ENCODE results near the gene GPRIN2.
A peak's percentile ranks its signal among the peaks of the same experiment; 100 is the strongest.

The GPRIN2 gene

DNA sequence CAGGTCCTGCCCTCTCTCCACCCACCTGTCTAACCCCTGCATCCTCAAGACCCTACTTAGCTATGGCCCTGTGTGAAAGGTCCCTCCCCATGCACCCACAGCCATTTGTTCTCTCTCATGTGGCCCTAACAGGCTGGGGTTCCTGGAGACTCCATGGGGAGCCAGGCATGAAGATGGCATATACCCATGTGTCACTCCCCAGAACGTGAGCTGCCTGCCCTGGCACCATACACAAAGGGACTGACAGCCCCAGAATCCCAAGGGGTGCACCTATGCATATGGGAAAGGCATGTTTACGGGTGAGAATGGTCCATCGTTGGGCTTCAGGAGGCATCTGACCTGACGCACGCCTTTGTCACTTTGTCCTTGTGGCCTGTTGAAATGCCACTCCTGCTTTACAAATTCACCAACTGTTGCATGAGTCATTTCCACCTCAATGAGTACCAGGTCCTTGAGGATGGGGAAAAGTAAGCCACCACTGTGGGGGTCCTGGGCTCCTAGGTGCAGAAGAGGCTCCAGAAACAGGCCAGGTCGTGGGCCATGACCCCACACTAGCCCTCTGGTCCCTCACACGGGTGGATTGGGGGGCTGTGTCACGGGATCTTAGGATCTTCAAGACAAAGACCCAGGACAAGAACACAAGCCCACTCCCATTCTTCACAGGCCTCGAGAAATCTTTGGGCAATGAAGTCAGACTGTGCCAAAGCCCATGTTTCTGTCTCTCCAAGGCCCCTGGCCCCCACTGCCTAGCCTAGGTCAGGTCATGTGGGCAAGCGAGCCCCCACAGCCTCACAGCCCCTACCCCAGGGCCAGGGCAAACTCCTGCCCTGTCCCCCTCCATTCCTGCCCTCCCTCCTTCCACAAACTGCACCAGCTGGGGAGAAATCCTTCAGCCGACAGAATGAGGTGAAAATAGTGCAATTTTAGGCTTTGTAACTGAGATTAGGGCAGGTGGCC lies 8.6 kb downstream of the GPRIN2 start:
- DNase-seq: no peak

DNA sequence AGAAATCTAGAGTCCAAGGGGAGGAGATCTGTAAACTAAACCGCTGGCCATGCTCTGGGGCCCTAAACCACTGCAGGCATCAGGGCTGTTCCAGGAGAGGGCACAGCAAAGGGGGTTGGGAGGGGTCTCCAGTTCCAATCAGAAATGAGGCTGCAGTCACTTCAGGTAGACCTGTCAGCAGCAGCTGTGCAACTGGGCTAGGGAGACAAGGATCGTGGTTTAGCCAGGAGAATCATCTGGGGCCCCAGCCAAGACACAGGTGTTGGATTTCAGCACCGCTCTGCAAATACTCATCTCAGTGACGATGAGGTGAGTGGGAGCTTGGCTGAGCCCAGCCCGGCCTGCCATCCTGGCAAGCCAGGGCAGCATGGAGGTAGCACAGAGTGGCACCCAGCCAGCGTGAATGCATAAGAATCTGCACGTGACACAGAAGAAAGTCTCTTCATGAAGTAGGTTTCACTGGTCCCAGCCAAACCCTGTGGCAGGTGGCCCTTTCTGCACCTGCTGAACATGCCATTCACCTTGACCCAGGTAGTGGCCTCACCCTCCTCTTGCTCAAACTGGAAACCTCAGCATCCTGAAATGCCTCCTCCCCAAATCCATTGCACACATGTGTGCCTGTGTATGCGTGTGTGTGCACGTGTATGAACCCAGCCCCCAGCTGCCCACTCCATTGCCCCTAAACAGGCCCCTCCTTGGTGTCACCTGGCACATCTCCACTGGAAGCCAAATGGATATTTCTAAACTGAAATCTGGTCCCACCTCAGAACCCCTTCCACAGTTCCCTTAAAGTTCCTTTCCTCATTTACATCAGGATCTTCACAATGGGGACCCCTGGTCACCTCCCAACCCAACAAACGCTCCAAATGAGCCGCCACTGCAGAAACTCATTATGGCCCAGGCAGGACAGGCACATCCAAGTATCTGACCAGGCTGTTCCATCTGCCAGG lies 9.6 kb downstream of the GPRIN2 start:
- no peak for DNase-seq

DNA sequence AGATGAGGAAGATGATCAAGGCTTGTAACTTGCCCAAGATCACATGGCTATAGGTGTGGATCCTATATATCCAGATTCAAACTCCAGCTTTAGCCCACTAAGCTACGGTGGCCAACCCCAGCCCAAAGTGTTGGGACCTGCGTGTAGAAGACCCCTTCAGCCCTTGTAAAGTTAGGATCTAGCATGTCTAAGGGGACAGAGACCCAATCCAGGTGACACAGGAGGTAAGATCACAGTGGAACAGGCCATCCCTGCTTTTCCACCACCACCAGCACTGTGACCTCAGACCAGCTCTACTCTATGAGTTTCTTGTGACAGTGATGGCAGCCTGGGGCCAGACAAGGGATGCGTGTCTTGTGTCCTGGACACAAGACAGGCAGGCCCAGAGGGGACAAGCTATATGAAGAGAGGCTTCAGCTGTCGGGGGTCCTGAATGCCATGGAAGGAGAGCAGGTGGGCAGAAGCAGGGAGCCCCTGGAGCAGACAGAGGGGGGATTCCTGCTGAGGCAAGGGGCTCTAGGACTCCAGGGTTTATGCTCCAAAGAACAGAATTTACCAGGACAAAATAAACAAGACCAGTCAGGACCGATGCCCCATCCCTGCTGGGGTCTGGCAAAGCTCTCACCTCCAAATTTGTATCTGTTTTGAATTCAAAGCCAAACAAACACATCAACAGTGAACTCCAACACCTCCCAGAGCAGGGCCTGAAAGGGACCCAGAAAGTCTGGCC lies 10.4 kb downstream of the GPRIN2 start:
- DNase-seq: no peak

DNA sequence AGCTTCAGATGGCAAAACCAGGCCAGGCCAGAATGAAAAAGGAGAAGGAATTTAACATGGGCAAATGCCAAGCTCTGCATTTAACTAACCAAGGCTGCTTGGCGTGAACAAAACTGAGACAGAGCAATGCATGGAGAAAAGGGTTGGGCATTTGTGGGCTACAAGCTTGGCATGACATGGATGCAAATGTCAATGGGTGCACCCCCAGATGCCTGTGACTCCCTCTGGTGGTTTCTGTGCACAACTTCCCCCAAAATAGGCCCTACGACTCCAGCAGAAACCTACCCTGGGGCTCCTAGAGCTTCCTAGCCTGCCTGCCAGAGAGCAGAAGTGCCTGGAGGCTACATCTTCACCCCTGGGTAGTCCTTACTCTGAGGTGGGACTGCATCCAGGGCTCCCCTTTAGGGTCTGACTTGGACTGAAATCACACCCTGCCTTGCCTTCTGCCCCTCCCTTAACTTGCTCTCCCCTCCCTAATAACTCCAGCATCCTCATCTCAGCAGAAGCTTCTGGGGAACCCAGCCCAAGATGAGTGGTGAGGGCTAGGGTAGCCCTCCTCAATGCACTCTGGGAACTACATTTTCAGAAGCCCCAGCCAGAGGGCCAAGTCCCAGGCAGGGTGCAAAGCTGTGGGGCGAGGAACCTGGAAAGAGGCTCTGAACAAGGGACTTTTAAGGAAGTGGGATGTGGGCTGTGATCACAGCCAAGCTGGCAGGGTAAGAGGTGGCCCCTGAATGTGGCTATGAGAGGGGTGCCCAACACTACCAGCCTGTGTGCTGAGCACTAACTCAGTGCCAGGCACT lies 11.3 kb downstream of the GPRIN2 start:
- DNase-seq: peak; percentile 77

DNA sequence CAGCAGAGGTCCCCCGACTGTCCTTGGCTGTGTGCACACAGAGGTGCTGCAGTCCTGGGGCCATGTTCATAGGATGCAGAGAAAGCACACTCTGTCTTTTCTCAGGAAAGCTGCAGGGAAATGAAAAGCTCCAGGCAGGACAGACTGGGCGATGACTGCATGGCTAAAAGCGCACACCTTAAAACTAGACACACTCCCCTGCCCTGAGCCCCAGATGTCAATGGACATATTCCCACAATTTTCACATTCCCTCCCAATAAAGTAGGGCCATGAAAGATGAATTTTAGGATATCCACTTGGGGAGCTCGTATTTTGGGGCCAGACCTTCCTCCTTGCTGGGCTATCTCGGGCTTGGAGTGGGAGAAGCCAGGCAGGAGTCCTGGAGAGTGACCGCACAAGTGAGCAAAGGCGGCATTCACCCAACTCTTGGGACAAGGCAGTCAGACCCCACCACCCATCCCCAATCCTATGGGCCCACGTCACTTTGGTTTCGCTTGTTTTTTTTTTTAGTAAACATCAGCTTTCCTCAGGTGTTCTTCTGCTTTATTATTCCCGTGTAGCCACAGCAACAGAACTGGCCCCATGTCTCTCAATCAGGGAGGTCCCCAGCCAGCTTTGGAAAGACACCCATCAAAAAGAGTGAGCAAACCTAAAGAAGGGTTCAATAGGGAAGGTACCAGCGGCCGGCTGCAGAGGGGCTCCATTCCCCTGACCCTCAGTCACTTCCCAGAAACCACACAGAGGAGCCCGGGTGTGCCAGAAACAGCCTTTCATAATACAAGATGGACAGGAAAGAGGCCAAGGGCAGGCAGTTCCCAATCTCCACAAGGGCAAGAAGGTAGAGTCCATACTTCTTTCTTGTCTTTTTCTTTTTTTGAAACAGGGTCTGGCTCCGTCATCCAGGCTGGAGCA lies 12.7 kb downstream of the GPRIN2 start:
- DNase-seq: no peak

DNA sequence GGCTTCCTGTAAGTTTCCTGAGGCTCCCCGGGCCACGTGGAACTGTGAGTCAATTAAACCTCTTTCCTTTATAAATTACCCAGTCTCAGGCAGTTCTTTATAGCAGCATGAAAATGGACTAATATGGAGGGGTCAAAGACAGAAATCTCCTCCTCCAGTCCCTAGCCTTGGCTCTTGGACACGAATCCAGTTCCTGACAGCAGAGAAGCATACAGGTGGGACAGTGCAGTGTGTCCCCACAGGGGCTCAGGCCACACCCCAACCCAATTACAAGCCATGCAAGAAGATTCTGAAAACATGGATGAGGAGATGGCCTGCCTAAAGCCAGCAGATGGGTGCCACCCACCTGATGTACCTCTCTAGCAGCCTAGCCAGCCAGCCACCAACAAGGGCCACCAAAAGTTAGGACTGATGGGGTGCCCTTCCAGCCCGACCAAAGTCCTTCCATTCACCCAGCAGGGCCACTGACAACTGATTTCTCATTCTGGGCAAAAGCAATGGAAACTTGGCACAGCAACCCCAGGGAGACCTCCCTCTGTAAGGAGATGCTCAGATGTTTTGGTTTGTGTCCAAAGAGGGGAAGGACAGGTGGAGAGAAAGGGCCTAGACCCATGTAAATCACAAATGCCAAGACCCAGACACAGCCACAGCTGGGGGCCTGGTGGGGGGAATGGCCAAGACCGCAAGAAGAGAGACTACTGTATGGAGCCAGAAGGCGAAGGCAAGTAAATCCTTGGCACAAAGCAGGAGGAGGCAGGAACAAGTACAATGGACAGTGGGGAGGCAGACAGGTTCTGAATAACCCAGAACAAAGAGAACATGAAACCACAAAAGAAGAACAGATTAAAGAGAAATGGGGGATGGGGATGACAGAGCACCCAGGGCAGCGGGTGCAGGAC lies 13.6 kb downstream of the GPRIN2 start:
- no peak for DNase-seq

DNA sequence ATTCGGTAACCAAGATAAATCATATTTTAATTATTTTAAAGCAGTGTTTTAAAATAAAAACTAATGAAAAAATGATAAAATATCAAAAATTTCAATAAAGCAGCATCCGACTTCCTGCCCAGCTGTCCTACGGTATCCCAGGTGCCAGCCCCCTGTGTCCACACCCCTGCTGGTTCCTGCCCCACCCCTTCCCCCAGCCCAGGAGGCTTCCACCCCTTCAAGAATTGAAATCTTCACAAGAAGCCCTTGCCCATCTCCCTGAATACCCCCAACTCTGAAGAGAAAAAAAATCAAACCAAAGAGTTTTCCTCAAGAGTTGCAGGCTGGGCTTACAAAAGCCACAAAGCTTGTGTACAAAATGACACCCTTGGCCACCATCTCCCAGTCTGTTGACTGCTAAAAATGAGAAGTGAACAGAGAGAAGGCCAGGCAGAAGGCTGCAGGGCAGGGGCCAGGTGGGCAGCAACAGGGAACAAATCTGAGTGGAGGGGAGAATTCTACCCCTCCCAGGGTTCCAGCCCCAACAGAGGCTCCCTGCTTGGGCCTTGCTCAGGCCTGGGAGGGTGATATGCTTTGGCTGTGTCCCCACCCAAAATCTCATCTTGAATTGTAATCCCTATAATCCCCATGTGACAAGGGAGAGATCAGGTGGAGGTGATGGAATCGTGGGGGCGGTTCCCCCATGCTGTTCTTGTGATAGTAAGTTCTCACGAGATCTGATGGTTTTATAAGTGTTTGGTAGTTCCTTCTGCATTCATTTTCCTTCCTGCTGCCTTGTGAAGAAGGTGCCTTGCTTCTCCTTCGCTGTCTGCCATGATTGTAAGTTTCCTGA lies 14.5 kb downstream of the GPRIN2 start:
- no peak for DNase-seq

DNA sequence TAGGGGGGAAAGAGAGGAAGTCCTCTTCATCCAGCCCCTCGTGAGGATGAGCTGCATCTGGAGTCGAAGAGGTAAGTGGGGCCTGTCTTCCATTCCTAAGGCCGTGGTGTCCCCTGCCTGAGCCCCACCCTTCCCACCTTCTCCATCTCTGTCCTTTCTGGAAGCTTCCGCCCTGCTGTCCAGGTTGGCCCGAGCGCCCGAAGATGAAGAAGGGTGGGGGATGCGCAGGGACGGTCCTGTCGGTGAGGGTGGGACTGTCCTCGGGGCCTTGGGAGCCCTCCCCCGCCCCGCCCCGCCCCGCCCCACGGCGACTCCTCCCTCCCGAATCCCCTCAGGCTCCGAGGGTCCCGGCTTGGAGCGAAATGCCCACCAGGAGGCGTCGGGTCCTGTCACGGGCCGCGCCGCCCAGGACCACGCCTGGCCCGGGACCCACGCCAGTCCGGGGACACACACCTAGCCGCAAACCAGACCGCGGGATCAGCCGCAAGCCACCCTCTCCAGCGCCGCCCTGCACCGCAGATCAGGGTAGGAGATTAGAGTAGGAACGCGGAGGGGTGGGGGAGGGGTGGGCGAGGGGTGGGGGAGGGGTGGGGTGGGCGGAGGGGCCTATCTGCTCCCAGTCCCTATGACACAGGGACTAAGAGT lies 15.3 kb downstream of the GPRIN2 start:
- peak; percentile 57 for DNase-seq

DNA sequence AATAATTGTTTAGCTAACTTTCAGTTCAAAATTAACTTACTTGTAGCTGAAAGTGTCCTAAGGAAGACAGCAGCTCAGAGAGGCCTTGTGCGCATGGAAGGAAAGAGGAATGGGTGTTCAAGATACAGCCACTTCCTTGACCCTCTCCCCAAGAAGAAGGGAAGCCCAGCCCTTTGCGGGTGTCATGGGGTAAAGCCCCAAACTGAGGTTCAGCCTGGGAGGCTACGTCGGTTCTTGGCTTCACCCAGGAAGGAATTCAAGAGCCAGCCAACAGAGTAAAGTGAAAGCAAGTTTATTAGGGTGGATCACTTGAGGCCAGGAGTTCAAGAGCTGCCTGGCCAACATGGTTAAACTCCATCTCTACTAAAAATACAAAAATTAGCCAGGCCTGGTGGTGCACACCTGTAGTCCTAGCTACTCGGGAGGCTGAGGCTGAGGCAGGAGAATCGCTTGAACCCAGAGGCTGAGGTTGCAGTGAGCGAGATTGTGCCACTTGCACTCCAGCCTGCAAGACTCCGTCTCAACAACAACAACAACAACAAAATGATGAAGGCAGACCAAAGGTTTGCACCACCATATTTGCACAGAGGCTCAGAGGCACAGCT lies 15.9 kb downstream of the GPRIN2 start:
- DNase-seq: no peak

DNA sequence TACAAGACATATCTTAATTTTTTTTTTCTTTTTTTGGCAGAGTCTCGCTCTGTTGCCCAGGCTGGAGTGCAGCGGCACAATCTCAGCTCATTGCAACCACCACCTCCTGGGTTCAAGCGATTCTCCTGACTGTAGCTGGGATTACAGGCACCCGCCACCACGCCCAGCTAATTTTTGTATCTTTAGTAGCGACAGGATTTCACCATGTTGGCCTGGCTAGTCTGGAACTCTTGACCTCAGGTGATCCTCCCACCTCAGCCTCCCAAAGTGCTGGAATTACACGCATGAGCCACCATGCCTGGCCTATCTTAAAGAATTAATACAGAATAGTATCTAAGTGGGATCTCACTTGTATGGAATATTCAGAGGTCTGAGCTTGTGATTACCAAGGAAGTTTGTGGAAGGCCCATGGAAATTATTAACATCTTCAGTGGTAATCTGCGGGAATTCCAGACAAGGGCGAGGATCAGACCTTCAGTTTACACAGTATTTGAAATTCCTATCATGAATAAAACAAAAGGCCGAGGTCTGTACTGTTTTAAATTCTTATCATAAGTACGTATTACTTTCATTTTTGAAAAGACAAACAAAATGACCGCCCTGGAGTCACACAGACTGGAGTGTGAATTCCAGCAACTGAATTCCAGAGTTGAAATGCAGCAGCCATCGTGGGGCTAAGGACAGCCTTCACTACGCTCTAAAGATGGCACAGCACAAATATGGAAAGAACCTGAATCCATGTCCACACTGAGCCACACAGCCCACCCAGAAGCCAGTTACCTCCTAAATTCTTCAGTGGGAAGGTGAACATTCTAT lies 16.7 kb downstream of the GPRIN2 start:
- no peak for DNase-seq

DNA sequence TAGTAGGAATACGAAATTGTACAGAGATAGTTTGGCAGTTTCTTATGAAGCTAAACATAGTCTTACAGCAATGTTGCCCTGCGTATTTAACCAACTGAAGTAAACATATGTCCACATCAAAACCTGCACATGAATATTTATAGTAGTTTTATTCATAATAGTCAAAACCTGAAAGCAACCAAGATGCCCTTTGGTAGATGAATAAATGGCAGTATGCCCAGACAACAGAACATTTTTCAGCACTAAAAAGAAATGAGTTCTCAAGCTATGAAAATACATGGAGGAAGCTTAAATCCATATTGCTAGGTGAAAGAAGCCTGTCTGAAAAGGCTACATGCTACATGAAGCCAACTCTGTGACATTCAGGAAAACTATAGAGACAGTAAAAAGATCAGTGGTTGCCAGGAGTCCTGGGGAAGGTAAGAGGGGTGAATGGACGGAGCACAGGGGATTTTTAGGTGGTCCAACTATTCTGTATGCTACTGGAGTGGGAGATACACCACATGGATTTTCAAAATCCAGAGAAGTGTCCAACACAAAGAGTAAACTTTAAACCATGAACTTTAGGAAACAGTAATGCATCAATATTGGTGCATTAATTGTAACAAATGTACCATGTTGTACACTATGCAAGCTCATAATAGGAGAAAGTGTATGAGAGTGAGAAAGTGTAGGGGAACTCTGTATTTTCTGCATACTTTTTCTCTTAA lies 17.6 kb downstream of the GPRIN2 start:
- DNase-seq: no peak

DNA sequence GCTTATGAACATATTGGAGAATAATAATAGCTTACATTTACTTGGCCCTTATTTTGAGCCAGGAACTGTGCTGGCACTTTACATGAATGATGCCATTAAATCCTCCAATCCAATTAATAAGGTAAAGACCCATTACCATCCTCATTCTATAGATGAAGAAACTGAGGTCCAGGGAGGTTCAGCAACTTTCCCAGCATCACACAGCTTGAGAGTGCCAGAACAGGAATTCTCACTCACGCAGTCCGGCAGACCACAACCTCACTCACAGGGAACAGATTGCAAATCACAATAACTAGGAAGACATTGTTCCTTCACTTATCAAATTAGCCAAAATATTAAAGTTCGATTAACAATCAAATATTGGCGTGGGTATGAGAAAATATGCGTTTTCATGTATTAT lies 18.3 kb downstream of the GPRIN2 start:
- no peak for DNase-seq

DNA sequence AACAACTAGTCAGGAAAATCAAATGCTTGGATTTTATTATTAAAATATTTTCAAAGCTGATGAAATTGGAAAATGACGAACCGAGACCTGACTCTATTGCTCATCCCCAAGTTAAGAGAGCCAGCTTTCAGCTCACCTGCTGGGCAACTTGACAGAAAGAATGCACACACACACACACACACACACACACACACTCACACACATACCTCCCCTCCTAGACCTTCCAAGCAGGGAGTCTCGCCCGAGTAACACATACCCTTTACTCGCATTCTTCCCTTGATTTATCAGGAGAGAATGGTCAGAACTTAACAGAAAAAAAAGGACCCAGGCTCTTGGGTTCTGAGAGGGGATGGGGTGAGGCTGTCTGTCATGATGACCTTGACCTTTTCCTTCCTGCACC lies 19.1 kb downstream of the GPRIN2 start:
- DNase-seq: no peak

DNA sequence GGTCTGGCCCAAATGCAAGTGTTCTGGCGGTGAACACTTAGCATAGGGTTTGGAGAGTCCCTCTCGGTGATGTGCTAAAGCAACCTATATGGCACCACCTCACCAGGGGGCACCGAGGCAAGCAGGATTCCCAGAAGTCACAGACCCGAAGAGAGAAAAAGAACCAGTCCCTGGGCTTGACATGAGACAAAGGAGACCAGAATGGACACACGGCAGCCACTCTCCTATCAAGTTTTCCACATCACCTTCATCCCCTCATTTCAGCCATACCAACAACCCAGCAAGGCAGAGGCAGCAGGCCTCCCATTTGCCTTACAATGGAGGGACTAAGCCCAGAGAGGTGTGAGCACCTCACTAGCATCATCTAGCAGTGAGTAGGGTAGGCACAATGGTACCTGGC lies 19.7 kb downstream of the GPRIN2 start:
- no peak for DNase-seq

DNA sequence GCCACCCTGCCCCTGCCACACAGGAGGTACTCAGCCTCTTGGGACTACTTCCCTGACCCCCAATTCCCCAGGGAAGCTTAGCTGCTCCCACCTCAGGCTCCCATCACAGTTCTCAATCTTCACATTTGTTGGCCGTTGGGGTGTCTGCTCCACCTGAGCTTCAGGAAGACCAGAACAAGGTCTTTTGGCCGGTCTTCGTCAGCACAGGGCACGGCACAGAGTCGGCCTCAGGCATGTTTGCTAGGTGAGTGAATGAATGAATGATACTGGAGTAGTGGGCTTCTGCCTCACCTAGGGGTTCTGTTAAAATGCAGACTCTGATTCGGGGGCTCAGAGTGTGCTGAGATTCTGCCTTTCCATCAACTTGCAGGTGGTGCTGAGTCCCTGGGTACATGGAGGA lies 20.3 kb downstream of the GPRIN2 start:
- no peak for DNase-seq

DNA sequence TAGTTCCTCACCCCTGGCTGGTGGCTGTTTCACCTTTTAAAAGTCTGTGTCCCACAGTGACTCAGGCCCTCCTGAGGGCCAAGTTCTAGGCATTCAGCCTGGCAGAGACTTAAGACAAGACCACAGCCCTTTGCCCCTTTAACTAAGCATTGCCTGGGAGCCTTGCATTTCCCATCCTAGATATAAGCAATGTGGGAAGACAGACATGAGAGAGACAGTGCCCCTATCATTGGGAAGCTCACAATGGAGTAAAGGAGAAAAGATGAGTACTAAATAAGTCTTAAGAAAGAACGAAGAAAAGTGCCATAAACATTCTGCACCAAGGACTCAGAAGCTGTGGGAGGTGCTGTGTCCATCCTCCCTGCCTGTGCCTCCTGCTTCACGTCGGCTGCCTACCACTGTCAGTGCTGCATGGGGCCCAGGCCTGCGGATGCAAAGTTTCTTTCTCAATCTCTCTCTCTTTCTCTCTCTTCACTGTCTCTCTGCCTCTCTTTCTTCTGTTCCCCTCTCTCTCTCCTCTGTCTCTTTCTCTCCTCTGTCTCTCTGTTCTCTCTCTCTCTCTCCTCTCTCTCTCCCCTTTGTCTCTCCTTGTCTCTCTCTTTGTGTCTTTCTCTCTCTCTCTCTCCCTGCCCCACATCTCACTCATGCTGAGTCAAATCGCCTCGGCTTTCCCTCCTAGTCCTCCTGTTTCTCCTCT lies 21.5 kb downstream of the GPRIN2 start:
- no peak for DNase-seq

Data from hematopoietic multipotent progenitor cell treated with erythropoietin and hydrocortisone succinate and interleukin-3 and kit ligand, for 6 days (in vitro differentiated cells).